ENCODE measurements around the gene MAGI1.

Gene MAGI1

DNA sequence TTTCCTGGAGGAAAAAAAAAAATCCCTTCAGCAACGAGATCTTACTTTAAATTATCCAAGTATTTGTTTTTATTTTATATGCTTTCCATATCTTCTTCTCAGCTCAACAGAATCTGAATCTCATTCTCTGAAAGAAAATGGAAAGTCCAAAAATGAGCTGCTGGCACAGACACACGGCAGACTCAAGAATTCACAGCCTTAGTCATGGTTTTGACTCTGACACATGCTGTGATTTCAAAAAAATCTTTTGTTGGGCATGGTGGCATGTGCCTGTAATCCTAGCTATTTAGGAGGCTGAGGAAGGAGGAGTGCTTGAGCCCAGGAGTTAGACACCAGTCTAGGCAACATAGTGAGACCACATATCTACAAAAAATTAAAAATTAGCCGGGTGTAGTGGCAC is 565.0 kb downstream of the MAGI1 start:
- TF ChIP-seq ZNF70 (CRISPR knock-in tag; IDR thresholded peaks at IDR 0.05) = no peak
- no peak for TF ChIP-seq ISL1 (CRISPR knock-in tag; IDR thresholded peaks at IDR 0.05)
- TF ChIP-seq CSRNP3 (CRISPR knock-in tag; IDR thresholded peaks at IDR 0.05) = no peak
- TF ChIP-seq OSR1 (CRISPR knock-in tag; IDR thresholded peaks at IDR 0.05) = no peak
- TF ChIP-seq TCF4 (CRISPR knock-in tag; IDR thresholded peaks at IDR 0.05; ENCODE audit: borderline replicate concordance) = no peak
- TF ChIP-seq ZNF565 (CRISPR knock-in tag; conservative IDR thresholded peaks at IDR 0.05; ENCODE audit: low read depth) = no peak
- TF ChIP-seq, protein P1, sequence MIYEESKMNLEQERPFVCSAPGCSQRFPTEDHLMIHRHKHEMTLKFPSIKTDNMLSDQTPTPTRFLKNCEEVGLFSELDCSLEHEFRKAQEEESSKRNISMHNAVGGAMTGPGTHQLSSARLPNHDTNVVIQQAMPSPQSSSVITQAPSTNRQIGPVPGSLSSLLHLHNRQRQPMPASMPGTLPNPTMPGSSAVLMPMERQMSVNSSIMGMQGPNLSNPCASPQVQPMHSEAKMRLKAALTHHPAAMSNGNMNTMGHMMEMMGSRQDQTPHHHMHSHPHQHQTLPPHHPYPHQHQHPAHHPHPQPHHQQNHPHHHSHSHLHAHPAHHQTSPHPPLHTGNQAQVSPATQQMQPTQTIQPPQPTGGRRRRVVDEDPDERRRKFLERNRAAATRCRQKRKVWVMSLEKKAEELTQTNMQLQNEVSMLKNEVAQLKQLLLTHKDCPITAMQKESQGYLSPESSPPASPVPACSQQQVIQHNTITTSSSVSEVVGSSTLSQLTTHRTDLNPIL (CRISPR knock-in tag; IDR thresholded peaks at IDR 0.05; ENCODE audit: low read depth) = no peak
- TF ChIP-seq ZFP3 (CRISPR knock-in tag; IDR thresholded peaks at IDR 0.05) = no peak
- TF ChIP-seq GLIS3 (CRISPR knock-in tag; IDR thresholded peaks at IDR 0.05) = no peak
- TF ChIP-seq TOX (CRISPR knock-in tag; IDR thresholded peaks at IDR 0.05; ENCODE audit: borderline replicate concordance) = no peak
- no peak for TF ChIP-seq SNAI2 (CRISPR knock-in tag; IDR thresholded peaks at IDR 0.05)
- TF ChIP-seq ZFP30 (CRISPR knock-in tag; IDR thresholded peaks at IDR 0.05) = no peak
- TF ChIP-seq, protein P2, sequence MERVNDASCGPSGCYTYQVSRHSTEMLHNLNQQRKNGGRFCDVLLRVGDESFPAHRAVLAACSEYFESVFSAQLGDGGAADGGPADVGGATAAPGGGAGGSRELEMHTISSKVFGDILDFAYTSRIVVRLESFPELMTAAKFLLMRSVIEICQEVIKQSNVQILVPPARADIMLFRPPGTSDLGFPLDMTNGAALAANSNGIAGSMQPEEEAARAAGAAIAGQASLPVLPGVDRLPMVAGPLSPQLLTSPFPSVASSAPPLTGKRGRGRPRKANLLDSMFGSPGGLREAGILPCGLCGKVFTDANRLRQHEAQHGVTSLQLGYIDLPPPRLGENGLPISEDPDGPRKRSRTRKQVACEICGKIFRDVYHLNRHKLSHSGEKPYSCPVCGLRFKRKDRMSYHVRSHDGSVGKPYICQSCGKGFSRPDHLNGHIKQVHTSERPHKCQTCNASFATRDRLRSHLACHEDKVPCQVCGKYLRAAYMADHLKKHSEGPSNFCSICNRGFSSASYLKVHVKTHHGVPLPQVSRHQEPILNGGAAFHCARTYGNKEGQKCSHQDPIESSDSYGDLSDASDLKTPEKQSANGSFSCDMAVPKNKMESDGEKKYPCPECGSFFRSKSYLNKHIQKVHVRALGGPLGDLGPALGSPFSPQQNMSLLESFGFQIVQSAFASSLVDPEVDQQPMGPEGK (CRISPR knock-in tag; IDR thresholded peaks at IDR 0.05; ENCODE audit: borderline replicate concordance) = no peak
- no peak for TF ChIP-seq TSHZ2 (CRISPR knock-in tag; IDR thresholded peaks at IDR 0.05)
- ATAC-seq = peak; percentile 59; the same call in 2 of the 3 replicates

GRCh38 chr3:65472501-65472900 is 566.2 kb downstream of the MAGI1 start:
- no peak for ATAC-seq
- no peak for TF ChIP-seq ZC3H10 (CRISPR knock-in tag; IDR thresholded peaks at IDR 0.05)
- no peak for TF ChIP-seq BACH2 (CRISPR knock-in tag; IDR thresholded peaks at IDR 0.05; ENCODE audit: borderline replicate concordance)
- TF ChIP-seq ARNTL (CRISPR knock-in tag; IDR thresholded peaks at IDR 0.05; ENCODE audit: borderline replicate concordance, low read depth) = no peak
- TF ChIP-seq, protein P2 (CRISPR knock-in tag; IDR thresholded peaks at IDR 0.05; ENCODE audit: borderline replicate concordance) = no peak
- TF ChIP-seq RARB (CRISPR knock-in tag; IDR thresholded peaks at IDR 0.05) = no peak
- TF ChIP-seq, protein P1 (CRISPR knock-in tag; IDR thresholded peaks at IDR 0.05; ENCODE audit: low read depth) = no peak
- TF ChIP-seq SNAI2 (CRISPR knock-in tag; IDR thresholded peaks at IDR 0.05) = no peak

- ATAC-seq = no peak
- TF ChIP-seq ZC3H10 (CRISPR knock-in tag; IDR thresholded peaks at IDR 0.05) (no peak), PPARA (CRISPR knock-in tag; IDR thresholded peaks at IDR 0.05; ENCODE audit: borderline replicate concordance) (no peak), ARNTL (CRISPR knock-in tag; IDR thresholded peaks at IDR 0.05; ENCODE audit: borderline replicate concordance, low read depth) (no peak), GLIS3 (CRISPR knock-in tag; IDR thresholded peaks at IDR 0.05) (no peak), ZNF8 (CRISPR knock-in tag; IDR thresholded peaks at IDR 0.05) (no peak), TSHZ2 (CRISPR knock-in tag; IDR thresholded peaks at IDR 0.05) (no peak), TOX (CRISPR knock-in tag; IDR thresholded peaks at IDR 0.05; ENCODE audit: borderline replicate concordance) (no peak), ZFP3 (CRISPR knock-in tag; IDR thresholded peaks at IDR 0.05) (no peak), OSR1 (CRISPR knock-in tag; IDR thresholded peaks at IDR 0.05) (no peak), ZNF565 (CRISPR knock-in tag; conservative IDR thresholded peaks at IDR 0.05; ENCODE audit: low read depth) (no peak)
- TF ChIP-seq, protein P2 (CRISPR knock-in tag; IDR thresholded peaks at IDR 0.05; ENCODE audit: borderline replicate concordance) = no peak
Measured at GRCh38 chr3:65466300-65466988, 572.3 kb downstream of the MAGI1 start.
